GM04504 (cell line): ENCODE measurements around the gene PRX.
A peak's percentile ranks its signal among the peaks of the same experiment; 100 is the strongest.

Experiments
- DNase-seq: peaks from one replicate; pipeline ENCODE4 v3.0.0-alpha.2; 2012; ENCODE audit warnings: low read depth

PRX gene

DNA sequence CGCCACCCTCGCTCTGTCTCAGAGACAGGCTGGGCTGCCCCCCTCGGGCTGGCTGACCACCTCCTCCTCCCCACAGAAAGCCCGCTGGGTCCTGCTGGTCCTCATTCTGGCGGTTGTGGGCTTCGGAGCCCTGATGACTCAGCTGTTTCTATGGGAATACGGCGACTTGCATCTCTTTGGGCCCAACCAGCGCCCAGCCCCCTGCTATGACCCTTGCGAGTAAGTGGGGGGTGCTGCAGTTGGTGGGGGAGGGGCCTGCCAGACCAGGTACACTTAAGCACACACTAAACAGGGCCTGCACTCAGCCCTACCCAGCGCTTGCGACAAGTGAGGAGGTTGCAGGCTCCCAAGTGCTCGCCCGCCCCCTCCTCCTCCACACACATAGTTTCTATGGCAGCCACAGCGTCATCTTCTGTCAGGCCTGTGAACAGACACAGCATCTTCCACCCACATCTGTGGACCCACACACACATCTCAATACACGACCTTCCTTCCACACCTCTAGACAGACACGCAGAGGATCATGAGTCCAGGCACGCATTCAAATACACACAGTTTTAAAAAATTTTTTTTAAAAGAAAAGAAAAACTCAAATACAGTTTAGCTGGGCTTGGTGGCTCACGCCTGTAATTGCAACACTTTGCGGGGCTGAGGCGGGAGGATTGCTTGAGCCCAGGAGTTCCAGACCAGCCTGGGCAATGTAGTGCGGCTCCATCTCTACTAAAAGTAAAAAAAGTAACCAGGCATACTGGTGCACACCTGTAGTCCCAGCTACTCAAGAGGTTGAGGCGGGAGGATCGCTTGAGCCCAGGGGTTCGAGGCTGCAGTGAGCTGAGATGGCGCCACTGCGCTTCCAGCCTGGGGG is 46.2 kb downstream of the PRX start:
- DNase-seq: no peak

DNA sequence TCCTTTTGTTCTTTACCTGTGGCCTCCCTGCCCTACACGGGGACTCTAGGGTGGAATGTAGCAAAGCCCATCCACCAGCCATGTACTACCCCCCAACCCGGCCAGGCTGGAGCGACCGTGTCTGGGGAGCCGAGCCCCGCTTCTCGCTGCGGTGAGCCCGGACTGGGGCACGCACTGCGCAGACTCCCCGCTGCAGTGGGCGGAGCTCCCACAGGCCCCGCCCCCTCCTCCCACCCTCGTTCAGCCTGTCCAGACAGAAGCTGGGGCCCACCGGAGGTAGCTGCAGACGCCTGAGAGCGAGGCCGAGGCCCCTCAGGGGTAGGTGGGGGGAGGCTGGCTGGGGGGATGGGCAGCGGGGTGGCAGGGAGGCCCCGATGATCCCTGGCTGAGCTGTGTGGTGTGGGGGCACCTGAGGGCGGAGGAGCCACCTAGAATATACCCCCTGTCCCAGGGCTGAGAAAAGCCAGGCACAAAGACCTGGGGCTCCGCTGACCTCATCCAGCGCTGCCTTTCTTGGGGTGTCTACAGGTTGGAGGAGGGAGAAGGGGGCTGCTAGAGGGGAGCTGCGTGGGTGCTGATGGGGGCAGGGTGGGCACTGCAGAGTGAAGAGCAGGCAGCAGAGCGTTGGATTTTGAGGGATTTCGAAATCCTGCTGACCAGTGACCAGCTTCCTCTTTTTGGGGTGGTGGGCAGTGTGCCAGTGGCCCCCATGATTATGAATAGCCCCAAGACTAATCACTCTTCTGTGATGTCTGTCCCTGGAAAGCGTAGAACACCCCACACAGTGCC is 47.4 kb downstream of the PRX start:
- DNase-seq: no peak

DNA sequence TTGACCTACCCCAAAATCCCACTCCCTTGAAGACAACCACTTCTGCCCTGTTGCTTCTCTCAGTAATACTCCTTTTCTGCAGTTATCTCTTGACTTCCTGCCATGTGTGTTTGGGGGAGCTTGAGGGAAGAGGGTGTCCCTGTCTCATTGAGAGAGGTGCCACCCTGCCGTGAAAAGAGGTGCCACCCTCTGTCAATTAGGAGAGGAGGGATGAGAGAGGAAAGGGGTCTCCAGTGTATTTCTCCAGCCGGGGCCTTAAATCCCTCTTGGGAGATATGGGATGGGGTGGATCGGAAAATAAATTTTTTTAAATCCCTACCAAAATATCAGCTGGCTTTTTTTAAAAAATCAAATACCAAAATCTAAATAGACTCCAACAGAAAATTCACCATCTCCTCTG is 48.2 kb downstream of the PRX start:
- no peak for DNase-seq

DNA sequence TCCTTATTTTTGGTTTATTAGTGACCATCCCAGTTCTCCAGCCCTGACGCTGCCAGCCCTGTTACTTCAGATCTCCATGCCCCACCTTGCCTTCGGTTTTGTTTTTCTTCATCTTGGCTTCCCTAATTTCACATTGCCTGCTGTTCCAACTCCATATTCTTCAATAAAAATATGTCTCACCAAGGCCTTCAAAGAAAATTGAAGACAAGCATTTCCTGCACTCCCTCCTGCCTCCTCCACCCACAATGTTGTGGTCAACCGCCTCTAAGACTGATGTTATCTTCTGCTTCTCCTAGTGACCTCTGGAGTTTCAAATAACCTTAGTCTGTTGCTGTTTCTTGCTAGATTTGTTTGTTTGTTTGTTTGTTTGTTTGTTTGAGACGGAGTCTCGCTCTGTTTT is 50.1 kb downstream of the PRX start:
- DNase-seq: no peak

DNA sequence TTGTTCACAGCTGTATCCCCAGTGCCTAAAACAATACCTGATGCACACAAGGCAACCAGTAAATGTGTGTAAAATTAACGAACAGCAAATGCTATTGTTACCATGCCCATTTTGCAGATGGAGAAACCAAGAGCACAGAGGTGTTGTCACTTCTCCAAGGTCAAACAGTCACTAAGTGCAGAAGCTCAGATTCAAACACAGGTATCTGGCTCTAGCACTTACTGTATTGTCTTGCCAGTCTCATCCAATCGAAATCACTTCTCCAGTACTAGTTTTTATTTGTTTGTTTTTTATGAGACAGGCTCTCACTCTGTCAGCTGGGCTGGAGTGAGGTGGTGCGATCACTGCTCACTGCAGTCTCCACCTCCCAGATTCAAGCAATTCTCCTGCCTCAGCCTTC is 51.0 kb downstream of the PRX start:
- DNase-seq: no peak

DNA sequence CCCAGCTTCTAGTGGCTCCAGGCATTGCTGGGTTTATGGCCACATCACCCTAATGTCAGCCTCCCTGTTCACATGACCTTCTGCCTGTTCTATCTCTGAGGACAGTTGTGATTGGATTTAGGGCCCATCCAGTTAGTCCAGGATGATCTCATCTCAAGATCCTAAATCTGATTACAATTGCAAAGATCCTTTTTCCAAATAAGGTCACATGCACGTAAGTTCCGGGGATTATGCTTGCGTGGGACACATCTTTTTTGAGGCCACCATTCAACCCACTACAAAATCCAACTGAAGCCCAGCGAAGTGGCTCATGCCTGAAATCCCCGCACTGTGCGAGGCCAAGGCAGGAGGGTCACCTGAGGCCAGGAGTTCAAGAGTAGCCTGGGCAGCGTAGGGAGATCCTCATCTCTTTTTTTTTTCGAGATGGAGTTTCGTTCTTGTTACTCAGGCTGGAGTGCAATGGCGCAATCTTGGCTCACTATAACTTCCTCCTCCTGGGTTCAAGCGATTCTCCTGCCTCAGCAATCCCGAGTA is 52.4 kb downstream of the PRX start:
- no peak for DNase-seq

DNA sequence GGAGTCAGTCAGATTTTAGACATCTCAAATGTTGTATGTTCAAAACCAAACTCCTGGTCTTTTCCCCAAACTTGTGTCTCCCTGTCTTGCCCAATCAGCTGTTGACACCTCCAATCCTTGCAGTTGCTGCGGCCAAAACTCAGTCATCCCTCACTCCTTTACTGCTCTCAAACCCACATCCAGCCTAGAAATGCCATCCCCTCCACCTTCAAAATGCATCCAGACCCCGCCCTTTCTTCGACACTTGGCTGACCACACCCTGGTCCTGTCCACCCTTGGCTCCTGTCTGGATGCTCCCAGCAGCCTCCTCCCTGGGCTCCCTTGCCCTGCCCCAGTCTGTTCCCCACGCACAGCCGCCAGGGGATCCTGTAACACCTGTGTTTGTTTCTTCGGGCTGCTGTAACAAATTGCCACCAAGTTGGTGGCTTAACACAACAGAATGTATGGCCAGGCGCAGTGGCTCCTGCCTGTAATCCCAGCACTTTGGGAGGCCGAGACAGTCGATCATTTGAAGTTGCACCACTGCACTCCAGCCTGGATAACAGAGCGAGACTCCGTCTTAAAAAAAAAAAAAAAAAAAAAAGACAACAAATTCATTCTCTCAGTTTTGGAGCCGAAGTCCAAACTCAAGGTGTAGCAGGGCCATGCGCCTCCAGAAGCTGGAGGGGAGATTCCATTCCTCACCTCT is 53.0 kb downstream of the PRX start:
- no peak for DNase-seq

DNA sequence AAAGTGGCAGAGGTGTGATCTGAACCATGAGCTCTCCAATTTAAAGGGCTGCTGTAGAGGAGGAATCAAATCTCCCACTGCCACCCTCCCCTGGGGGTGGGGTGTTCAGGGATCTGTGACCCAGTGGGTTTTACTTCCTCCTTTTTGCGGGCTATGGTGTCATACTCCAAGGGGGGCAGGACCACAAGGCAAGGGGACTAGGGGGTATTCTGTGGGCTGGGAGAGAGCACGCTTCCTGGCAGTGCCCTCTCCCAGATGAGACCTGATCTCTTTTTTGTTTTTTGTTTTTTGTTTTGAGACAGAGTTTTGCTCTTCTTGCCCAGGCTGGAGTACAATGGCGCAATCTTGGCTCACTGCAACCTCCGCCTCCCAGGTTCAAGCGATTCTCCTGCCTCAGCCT is 54.4 kb downstream of the PRX start:
- no peak for DNase-seq

DNA sequence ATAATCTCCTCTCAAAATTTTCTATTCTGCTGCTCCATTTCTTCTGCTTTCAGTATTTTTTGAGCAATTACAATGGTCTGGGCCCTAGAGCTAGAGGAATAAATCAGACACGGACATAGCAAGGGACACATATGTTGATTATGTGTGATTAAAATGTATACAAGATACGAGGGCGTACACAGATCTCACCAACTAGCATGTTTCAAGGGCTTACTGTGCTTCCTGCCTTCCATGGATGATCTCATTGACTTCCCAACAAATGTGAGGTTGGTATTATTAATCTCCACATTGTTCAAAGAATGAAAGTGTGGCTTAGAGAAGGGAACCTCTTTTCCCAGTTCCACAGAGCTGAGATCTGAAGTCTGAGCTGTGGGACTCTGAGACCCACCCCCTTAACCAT is 55.5 kb downstream of the PRX start:
- no peak for DNase-seq

DNA sequence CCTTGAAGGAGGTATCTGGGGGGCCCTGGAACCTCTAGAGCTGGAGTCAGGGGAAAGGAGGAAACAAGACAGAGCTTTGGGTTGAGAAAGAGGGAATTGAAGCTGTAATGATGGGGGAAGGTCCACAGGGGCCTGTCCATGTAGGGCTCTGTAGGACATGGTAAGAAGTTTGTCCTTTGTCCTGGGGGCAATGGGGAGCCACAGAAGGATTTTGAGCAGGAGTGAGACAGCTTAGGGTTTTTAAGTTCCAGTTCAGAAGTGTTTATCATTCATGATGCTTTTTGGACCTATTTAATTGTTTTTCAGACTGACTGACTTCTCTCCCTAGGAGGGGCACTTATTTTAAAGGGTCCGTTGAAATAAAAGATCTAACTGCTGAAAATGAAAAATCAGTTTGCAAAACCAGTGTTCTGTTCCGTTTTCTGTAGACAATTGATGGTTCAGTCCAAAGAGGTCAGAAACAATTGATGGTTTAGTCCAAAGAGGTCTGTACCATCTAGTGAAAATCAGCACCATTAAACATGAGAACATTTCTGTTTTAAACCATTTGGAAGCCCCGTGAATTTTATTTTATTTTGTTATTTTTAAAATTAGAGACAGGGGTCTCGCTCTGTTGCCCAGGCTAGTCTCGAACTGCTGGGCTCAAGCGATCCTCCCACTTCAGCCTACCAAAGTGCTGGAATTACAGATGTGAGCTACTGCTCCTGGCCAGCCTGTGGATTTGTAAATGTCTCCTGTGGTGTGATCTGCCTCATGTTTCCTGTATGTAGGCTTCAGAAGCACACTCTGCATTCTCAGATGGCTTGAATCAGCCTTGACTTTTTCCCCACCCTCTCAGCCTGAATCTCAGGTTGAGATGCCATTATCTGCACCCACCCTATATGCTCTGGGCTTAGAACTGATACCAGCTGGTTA is 56.2 kb downstream of the PRX start:
- no peak for DNase-seq

DNA sequence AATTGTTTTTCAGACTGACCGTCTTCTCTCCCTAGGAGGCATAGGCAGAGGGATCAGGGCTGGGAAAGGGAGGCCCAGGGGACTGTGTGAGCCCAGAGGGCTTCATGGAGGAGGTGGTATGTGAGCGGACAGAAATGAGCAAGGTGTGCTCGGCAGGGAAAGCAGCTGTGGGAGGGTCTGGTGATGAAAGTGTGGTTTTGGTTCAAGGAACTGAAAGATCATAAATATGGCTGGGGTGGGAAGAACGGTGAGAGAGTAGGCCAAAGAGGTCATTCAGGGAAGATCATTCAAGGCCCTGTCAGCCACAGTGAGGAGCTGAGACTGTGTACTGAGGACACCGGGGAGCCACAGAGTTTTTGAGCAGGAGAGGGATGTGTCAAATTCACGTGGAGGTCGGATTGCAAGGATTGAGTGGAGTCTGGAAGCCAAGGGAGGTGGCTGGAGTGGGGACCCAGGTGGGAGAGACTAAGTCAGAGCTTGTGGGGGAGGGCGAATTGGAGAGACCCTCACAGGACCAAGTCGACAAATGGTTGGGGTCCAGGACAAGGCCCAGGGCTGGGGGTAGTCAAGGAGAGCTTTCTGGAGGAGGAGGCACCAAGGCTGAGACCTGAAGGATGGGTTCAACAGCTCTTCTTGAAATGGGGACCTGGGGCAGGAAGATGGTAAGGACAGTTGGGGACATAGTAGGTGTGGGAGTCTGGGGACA is 57.0 kb downstream of the PRX start:
- no peak for DNase-seq

DNA sequence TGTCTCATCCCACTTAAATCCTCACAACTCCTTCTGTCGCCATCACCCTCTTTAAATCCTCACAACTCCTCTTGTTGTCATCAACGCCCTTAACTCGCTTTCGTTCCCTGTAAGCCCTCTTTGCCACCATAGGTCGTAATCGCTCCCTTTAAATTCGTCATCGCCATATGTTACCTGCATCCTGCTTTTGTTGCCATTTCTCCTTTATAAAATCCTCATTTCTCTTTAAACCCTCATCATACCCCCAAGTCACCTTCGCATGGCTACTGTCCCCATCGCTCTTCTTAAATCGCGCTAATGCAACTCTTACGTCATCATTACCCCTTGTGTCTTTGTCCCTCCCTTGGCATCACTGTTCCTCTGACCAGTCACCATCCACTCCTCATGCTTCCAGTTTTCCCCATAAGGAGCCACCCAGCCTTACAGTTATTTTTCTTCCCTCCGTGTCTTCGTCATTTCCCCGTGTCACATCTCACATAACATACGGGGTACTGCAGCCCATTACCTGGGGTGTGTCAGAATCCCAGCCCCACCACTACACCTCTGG is 64.1 kb downstream of the PRX start:
- peak; percentile 17 for DNase-seq

DNA sequence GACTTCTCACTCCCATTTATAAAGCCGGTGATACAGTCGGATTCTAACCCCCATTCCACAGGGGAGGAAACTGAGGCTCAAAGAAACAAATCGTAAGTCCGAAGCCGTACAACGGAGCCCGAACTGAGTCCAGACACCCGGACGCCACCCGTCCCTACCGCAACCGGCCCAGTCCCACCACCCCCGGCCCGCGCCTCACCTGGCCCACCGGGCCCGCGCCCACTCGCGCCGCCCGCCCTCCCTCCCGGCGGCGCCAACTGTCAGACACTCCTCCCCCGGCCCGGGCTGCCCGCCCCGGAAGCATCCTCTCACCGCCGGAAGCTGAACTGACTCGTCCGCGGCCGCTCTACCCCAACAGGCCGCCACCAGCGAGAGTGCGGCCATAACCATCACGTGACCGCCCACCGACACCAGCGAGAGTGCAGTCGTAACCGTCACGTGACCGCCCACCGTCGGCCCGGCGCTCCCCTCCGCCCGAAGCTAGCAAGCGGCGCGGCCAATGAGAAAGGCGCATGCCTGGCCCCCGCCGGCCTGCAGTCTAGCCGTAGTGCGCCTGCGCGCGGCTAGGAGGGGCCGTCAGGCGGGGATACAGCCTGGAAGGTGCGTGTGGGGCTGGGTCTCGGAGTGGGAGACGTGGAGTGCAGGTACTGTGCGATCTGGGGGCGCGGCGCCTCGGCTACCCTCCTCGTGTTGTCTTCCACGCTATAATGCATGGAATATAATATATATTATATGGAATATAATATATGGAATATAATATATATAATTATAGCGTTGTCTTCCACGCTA is 64.9 kb downstream of the PRX start, which contains the start of the genes C19orf47 and PLD3:
C19orf47 (minus strand) TSS at position 273 of the 789 bp plus-strand sequence. CDS start 6,540 bp downstream, outside the sequence.
PLD3 (plus strand) TSS at position 571 of the 789 bp plus-strand sequence. CDS start 17,789 bp downstream, outside the sequence.
- peak; percentile 98 for DNase-seq

DNA sequence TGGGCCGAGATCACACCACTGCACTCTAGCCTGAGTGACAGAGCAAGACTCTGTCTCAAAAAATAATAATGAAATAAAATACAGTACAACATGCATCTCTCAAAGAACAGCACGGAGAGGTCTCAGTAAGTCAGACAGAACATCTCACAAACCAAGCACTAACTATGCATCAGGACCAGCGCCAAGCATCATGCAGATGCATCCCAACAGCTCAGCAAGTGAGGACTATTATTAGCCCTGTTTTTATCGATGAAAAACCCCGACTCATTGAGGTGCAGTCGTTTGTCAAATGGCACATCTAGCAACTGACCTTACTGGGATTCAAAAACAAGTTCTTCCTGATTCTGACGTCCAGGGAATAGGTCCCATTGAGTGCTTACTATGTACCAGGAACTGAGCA is 68.8 kb downstream of the PRX start:
- no peak for DNase-seq
